GM10266 (cell line): ENCODE results near the gene VAV3.

Source experiments
- DNase-seq: peaks from one replicate; pipeline ENCODE4 v3.0.0; 2012; ENCODE audit errors: extremely low spot score
- CTCF ChIP-seq: IDR thresholded peaks from 2 replicates; pipeline ENCODE4 v1.5.1; 2012; ENCODE audit warnings: mild to moderate bottlenecking, low read depth; ENCODE audit not compliant: control insufficient read depth, insufficient read depth; ENCODE audit errors: missing control alignments

Gene VAV3

DNA sequence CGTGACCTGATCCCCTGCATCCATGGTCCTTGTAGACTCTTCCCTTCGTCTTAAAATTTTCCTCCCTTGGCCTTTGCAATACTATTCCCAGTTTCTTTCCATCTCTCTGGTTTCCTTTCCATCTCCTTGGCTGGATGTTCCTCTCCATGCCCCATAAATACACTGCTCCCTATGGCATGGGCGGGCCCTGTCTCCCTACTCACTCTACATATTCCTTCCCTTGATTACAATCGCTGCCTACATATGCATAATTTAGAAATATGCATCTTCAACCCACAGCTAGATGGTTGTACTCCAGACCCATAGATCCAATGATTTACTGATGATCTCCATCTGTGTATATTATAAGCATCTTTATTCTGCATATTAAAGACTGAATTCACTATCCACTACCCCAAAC, 419.1 kb downstream of the VAV3 start:
- no peak for TF ChIP-seq CTCF
- no peak for DNase-seq

DNA sequence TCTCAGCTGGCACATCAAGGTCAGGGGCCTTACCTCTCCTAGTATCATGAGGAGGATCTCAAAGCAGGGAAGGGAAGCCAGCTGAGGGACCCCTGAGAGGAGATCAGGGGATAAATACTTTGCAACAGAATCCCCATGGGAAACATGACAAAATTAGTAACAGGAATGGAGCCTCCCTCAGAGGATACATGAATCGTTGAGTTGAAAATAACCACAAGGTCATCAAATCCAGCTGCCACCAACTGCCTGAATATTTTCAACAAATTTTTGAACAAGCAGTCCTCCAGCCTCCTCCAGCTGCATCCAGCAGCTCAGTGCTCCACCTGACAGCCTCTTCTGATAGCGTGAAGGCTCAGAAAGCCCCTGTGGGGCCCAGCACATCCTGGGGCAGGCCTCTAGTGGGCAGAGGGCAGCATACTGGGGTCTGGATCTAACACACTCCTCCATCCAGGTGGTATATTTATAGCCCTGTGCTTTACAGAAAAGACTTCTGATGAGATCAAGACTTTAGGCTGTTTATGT, 419.9 kb downstream of the VAV3 start:
- no peak for TF ChIP-seq CTCF
- DNase-seq = no peak

DNA sequence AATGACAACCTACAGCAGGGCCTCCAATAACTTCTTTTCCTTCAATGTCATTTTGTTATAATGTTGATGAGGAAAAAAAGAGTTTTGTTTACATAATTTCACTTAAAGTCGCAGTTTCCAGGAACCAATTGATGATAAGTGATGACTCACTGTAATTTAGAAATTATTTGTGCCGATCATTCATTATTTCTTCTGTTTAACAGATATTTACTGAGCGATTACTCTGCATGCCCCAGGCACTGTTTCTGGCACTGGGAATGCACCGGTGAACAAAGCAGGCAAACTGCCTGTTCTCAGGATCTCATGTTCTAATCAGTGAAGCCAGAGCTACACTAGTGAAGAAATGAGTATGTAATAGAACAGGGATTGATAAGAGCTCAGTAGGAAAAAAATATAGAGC, 420.7 kb downstream of the VAV3 start:
- TF ChIP-seq CTCF = no peak
- DNase-seq = no peak

- no peak for TF ChIP-seq CTCF
- DNase-seq = no peak
Observed at GRCh38 chr1:107541412-107541811, 423.6 kb downstream of the VAV3 start.

GRCh38 chr1:107538502-107538901, 426.5 kb downstream of the VAV3 start:
- no peak for TF ChIP-seq CTCF
- no peak for DNase-seq

DNA sequence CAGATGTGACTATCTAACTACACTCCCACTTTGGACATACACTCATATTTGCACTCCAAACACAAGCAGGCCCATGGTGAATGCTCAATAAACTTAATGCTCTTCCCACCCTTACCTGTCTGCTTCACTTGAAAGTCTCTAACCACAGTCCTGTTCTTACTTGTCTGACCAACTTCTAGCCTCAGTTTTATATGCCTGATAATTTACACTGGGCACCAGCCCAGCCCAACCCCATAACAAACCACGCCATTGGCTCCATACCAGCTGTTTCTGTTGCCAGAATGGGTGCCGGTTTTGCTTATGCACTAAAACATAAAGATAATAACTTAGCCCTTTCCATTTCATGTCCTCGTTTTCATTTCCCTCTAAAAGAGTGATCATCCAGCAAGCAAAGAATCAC, 428.7 kb downstream of the VAV3 start:
- no peak for TF ChIP-seq CTCF
- DNase-seq = no peak

GRCh38 chr1:107535091-107535490, 429.9 kb downstream of the VAV3 start:
- no peak for TF ChIP-seq CTCF

More at GRCh38 chr1:107535091-107535490, 429.9 kb downstream of the VAV3 start:
- DNase-seq = peak; percentile 20
